ACHN (cell line): Measurements from ENCODE around the gene NTF4.
"Not testable (repeated sequence)": the region's sequence is repeated elsewhere in the genome, so short reads cannot be mapped to it uniquely, and the experiment has no call there.

ENCODE experiments used
- DNase-seq: peaks from one replicate; pipeline ENCODE4 v3.0.0-alpha.2; 2015
- in situ Hi-C: cut with HindIII; loops from 2 replicates; pipeline ENCODE4 v1.10.0; 2017; ENCODE audit warnings: low sequenced_read_pairs, low pct_ligation_motif_present, low pct_unique_long_range_greater_than_20kb

NTF4 gene

GRCh38 chr19:49094505-49095482 lies 30.2 kb upstream of the NTF4 start:
- DNase-seq, result no peak
- in situ Hi-C loops, result no loop called here

GRCh38 chr19:49092686-49093085 lies 28.1 kb upstream of the NTF4 start:
- no peak for DNase-seq
- in situ Hi-C loops, result no loop called here

DNA sequence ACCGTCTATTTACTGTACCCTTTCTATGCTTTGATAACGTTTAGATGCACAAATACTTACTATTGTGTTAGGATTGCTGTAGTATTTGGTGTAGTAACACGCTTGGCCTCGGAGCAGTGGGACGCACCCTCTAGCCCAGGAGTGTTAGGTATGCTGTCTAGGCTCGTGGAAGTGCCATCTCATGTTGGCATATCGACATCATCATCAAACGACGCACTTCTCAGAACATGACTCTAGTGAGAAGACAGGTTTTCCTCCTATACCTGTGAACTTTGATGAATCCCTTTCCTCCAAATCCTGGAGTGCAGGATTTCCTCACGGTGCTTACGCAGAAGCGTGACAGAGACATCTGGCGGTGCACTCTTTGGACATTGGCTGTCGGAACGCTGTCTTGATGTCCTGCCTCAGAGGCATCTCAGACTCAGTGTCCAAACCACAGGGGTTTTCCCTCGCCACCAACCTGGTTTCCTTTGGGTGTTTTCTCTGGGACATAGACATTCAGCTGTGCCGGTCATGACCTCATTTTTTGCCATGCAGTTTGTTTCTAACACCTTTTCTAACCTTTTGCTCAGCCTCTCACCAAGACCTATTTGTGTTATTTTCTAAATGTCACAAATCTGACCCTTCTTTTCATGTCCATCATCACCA lies 26.9 kb upstream of the NTF4 start:
- no peak for DNase-seq
- in situ Hi-C loops, result no loop called here

DNA sequence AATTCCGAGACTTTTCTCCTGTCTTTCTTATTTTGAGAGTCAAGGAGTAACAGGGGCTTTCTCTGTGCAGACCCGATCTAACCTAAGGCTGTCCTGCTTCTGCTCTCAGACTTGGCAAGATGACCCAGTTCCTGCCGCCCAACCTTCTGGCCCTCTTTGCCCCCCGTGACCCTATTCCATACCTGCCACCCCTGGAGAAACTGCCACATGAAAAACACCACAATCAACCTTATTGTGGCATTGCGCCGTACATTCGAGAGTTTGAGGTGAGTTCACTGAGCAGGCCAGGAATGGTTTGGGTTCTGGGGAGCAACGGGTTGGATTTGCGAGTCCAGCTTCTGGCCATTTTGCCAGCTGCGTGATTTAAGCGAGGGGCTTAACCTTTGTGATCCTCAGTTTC lies 21.7 kb upstream of the NTF4 start:
- in situ Hi-C loops, result no loop called here
- no peak for DNase-seq

- in situ Hi-C loops, result no loop called here
- DNase-seq, result no peak
Observed at GRCh38 chr19:49085868-49086232, 21.2 kb upstream of the NTF4 start.

DNA sequence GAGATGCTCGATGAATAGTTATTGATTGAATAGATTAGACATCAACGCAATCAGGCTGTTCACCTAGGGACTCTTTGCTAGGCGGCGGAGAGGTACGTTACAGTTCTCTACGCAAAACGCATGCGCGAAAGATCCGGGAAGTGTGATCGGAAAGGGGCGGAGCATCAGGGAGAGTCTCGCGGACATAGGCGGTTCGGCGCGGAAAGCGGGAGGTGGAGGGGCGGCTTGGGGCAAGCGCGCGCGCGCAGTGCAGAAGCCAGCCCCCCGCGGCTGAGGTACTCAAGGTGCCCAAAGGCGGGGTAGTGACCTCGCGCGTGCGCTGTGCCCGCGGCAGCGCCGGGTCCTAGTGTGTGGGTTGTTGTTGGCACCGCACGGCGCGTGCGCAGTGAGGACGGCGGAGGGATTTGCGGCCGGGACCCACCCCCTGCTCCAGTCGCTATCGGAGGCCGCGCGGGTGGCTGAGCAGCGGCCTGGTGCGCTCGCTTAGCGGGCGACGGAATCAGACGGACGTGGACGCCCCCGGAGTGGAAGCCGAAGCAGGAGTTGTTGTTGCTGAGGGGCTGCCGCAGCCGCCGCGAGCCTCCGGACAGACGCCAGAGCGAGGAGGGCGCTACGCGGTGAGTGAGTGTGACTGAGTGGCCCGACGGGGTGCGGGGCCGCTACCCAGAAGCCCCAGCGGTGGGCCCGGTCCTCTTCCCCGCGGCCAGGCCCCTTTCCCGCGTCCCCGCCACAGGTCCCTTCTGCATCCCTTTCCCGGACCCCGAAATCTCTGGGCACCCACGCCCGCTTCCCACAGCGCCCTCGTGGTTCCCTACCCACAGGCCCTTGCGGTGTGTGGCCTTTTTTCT lies 20.6 kb upstream of the NTF4 start, which contains the start of gene SNRNP70:
Gene SNRNP70, plus strand, starts transcription at position 432 of the 848 bp plus-strand sequence. CDS start 964 bp downstream, outside the sequence.
- peak; percentile 98 for DNase-seq
- in situ Hi-C loops, result no loop called here

- DNase-seq, result no peak
- in situ Hi-C loops, result no loop called here
Observed at GRCh38 chr19:49084206-49085019, 19.8 kb upstream of the NTF4 start.

GRCh38 chr19:49081273-49081672 lies 16.7 kb upstream of the NTF4 start:
- in situ Hi-C loops, result no loop called here
- no peak for DNase-seq

GRCh38 chr19:49080392-49080791 lies 15.8 kb upstream of the NTF4 start:
- in situ Hi-C loops, result no loop called here
- DNase-seq, result no peak

DNA sequence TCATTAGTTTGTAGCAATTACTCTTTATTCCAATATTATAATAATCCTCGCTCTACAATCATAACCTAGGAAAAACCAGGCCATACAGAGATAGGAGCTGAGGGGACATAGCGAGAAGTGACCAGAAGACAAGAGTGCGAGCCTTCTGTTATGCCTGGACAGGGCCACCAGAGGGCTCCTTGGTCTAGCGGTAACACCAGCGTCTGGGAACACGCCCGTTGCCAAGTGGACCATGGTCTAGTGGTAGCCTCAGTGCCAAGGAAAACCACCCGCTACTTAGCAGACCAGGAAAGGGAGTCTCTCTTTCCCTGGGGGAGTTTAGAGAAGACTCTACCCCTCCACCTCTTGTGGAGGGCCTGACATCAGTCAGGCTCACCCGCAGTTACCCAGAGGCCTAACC lies 10.3 kb upstream of the NTF4 start:
- DNase-seq, result peak; percentile 66
- in situ Hi-C loops, result not testable (repeated sequence)

DNA sequence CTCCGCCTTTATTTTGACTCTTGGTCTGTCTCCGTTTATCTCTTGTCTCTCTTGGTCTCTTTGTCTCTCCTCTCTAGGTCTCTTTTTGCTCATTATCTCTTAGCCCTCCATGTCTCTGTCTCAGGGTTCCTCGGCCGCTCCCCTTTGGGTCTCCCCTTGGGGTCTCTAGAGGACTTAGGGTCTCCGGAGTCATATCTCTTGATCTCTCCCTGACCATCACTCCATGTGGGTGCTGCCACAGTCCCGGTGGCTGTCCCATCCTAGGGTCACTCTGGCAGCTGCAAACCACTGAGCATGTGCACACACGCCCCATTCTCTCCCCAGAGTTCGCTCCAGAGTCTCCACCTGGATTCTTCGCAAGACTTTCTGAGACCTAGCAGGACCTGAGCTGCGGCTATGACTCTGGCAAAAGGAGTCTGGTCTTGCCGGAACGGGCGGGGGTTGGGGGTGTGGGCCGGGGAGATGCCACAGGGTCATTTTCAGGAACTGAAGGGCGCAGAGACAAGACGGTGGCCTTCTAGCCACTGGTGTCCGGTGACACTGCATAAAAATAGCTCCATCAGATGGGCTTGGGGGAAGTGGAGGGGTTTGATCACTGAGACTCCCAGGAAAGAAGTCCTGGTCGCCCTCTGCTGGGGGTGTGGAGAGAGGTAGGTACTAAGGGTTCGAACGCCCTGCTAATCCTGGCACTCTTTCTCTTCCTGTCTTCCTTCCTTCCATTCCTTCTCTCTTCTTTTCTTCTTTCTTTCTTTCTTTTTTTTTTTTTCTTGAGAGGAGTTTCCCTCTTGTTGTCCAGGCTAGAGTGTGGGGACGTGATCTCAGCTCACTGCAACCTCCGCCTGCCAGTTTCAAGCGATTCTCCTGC lies 9.1 kb upstream of the NTF4 start:
- in situ Hi-C loops, result no loop called here
- peak; percentile 35 for DNase-seq

GRCh38 chr19:49071860-49072547 lies 7.4 kb upstream of the NTF4 start:
- in situ Hi-C loops, result no loop called here
- DNase-seq, result no peak

DNA sequence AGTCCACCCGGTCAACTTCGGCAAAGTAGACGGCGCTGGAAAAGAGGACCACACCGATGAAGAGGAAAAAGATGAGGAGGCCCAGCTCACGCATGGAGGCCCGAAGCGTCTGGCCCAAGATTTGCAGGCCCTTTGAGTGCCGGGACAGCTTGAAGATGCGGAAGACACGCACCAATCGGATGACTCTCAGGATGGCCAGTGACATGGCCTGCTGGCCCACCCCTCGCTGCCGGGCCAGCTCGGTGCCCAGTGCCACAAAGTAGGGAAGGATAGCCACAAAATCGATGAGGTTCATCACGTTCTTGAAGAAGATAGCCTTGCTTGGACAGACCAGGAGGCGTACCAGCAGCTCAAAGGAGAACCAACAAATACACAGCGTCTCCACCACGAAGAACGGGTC lies 5.8 kb upstream of the NTF4 start:
- DNase-seq, result no peak
- in situ Hi-C loops, result no loop called here

- DNase-seq, result no peak
- in situ Hi-C loops, result no loop called here
Observed at GRCh38 chr19:49069026-49069425, 4.4 kb upstream of the NTF4 start.

DNA sequence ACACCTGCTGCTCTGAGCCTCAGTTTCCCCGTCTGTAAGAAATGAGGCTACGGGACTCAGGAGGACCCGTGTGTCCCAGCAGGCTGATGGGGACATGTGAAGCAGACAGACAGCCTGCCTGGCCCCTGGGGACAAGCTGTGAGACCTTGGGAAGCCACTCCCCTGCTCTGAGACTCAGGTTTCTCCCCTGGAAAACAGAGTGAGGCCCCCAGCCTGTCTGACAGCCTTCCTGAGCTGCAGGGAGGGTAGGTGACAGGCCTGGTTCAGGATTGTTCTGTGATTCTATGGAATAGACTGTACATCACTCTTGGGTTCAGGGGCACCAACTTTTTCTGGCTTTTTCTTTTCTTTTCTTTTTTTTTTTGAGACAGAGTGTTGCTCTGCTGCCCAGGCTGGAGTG lies 2.9 kb upstream of the NTF4 start:
- DNase-seq, result no peak
- in situ Hi-C loops, result no loop called here

DNA sequence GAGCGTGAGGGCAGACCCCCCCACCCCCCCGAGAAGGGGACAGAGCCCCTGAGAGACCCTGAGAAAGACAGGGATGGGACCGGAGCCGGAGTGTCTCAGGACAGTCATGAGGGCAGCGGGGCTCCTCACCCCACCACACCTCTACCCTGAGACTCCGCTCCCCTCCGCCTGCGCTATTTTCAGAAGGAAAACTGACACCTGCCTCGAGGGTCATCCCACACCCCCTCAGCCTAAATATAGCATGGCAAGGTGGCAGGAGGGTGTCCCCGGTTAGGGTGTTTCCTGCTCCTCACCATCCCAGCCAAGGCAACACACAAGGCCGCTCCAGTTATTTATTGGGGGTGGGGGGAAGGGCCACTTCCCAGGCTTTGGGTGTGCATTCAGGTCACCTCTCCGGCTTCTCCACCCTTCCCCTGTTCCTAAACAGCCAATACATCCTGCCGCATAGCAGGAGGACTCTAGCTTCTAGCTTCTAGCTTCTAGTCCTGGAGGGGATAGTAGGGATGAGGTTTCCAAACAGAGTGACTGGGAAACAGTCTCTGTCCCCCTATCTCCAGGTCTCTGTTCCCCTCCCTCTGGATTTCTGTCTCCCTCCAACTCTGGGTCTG lies 1.4 kb upstream of the NTF4 start:
- no peak for DNase-seq
- in situ Hi-C loops, result no loop called here
